Vagina (tissue), 2 donors: ENCODE measurements around the gene TNIP3.

Source experiments
- CTCF ChIP-seq, 3 experiments: fragments of 450-650 bp in 2 of 3; fragments of 200-600 bp in 1 of 3; sonication (generic) in 1 of 3; IDR thresholded peaks; one replicate each; pipeline ENCODE4 v1.5.1; 2017 to 2019; ENCODE audit warnings: antibody characterized with exemption in 3 of 3, mild to moderate bottlenecking in 2 of 3, moderate library complexity in 2 of 3
- POLR2A ChIP-seq, 2 donors: fragments of 450-650 bp; IDR thresholded peaks; one replicate each; pipeline ENCODE4 v1.6.1; 2017; ENCODE audit warnings: antibody characterized with exemption in 2 of 2, mild to moderate bottlenecking in 2 of 2, moderate library complexity in 2 of 2

DNA sequence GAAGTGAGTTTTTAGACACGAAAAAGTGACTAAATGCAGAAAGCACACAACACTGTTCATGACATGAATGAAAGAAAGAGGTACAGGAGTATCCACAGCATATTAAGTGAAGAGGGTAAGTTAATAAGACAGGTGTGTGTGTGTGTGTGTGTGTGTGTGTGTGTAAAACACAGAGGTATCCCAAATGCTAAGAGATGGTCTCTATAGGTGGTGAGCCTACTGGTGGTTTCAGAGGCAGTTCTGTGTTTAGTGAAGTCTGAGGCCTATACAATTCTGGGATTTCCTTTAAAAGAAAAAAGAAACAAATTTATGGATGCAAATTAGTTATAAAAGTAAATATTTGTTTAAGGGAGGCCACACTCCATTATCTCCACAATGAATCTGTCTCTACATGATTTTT lies 17.4 kb upstream of the TNIP3 start:
- TF ChIP-seq CTCF (IDR thresholded peaks at IDR 0.05): no peak
- TF ChIP-seq POLR2A (IDR thresholded peaks at IDR 0.05): no peak
